Left lung (tissue), 10 donors: ENCODE results near the gene PIGH. TPM values are rescaled to one million over a fixed set of nuclear protein-coding genes. Genes with fewer than 3 reads are reported as not detected.

Source experiments
- ATAC-seq: fragments of 200-7000 bp; cut with Tn5 transposase; one replicate; pipeline ENCODE4 v1.9.1; 2020; ENCODE audit warnings: moderate library complexity
- DNase-seq, 4 donors: peaks; one replicate each; pipeline ENCODE4 v3.0.0-alpha.2; 2013 to 2020
- H3K27ac ChIP-seq, 2 donors: fragments of 200-600 bp; sonication (generic) in 1 of 2; one replicate each; pipeline versions ENCODE4 v1.5.0 to v1.8.0; 2020 to 2021
- H3K27me3 ChIP-seq, 2 donors: fragments of 200-600 bp; sonication (generic) in 1 of 2; one replicate each; pipeline versions ENCODE4 v1.5.0 to v1.8.0; 2020 to 2021
- H3K36me3 ChIP-seq, 2 donors: fragments of 200-600 bp; sonication (generic) in 1 of 2; one replicate each; pipeline versions ENCODE4 v1.5.0 to v1.8.0; 2020 to 2021
- H3K4me1 ChIP-seq, 2 donors: fragments of 200-600 bp; one replicate each; pipeline ENCODE4 v1.8.0; 2021
- H3K4me3 ChIP-seq, 2 donors: fragments of 200-600 bp; sonication (generic) in 1 of 2; one replicate each; pipeline versions ENCODE4 v1.5.0 to v1.8.0; 2020 to 2021; ENCODE audit warnings: mild to moderate bottlenecking in 1 of 2
- H3K9me3 ChIP-seq, 2 donors: fragments of 200-600 bp; sonication (generic) in 1 of 2; one replicate each; pipeline versions ENCODE4 v1.5.0 to v1.8.0; 2020 to 2021
- CTCF ChIP-seq, 2 donors: fragments of 200-600 bp; sonication (generic) in 1 of 2; IDR thresholded peaks; one replicate each; pipeline versions ENCODE4 v1.5.0 to v1.8.0; 2021; ENCODE audit warnings: antibody characterized with exemption in 2 of 2
- intact Hi-C, 2 donors: fragments of 100-400 bp; cut with DNase I; formaldehyde crosslinking; loops; one replicate each; pipeline versions ENCODE4 v1.11.2 to v1.14.2; 2022
- polyA plus RNA-seq, 6 donors: library from polyadenylated mRNA; unstranded; fragments of 120-200 nt; gene quantifications; one replicate each; pipeline ENCODE4 v1.2.1, GENCODE V29; 2013; ENCODE audit not compliant: insufficient read length in 6 of 6
- total RNA-seq, 2 donors: library from RNA; stranded (reverse); fragmentation: NEBNext Ultra II Directional; extraction: Animal tissue kit (Norgen Biotek cat#: 25700); gene quantifications; one replicate each; pipeline ENCODE4 v1.2.1, GENCODE V29; 2021
- donor health status: DM: no; HTN: yes; CAD: no.
- donor health status: DM: no; HTN: no; CAD: no.

PIGH gene
- total and polyA plus RNA-seq, 8 donors: 12.8 to 28.6 (median 23.1) TPM

DNA sequence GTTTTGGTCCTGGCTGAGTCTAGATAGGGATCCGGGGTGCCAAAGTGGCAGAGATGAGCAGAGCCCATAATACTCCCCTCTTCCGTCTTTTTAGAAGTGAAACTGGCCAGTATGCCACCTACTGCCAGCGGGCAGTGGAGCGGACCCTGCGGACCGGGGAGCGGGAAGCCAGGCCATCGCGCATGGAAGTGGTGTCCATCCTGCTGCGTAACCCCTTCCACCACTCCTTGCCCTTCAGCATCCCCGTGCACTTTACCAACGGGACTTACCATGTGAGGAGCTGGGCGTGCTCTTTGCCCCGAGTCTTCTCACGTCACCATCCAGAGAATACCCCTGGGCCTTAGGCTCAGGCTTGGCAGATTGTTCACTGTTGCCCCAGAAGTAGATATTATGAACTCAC, 21.0 kb downstream of the PIGH start:
- H3K36me3 ChIP-seq: no peaks in the 10 kb centered on the region
- H3K27me3 ChIP-seq: no peaks in the 10 kb centered on the region
- intact Hi-C loops: no loop called here
- no peaks in the 10 kb centered on the region for H3K9me3 ChIP-seq
- DNase-seq: no peak
- no peaks in the 10 kb centered on the region for H3K4me1 ChIP-seq
- ATAC-seq: no peak
- no peak overlapping the region for H3K27ac ChIP-seq
- H3K4me3 ChIP-seq: no peak overlapping the region
- TF ChIP-seq CTCF (IDR thresholded peaks at IDR 0.05): no peak

GRCh38 chr14:67577909-67578749, 21.9 kb downstream of the PIGH start:
- intact Hi-C loops: no loop called here
- no peaks in the 10 kb centered on the region for H3K36me3 ChIP-seq

DNA sequence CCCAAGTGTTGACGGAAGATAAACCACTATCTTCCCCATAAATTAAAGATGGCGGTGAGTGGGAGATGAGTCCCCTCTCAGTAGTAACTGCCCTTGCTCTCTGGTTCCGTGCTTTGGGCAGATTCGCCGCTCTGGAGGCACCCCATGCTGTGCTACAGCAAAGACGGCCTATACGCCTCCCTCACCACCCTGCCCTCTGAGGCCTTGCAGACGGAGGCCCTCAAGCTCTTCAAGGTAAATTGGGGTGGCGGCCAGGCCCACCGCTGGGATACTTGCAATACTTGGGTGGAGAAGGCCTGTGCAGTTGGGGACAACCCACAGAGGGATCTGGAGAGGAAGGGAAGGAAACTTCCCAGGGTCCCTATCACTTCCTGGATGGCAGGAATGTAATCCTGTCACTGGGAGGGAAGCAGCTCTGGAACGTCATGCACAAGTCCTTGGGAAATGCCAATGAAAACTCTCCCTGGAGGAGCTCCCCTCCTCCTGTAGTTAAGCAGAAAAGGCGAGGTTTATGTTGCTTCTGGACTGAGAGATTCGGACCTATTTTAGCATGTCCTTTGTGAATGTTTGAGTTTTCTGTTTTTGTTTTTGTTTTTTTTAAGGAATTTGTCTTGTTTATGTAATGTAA, 22.8 kb downstream of the PIGH start:
- no peaks in the 10 kb centered on the region for H3K27me3 ChIP-seq
- TF ChIP-seq CTCF (IDR thresholded peaks at IDR 0.05): no peak
- ATAC-seq (no peak), DNase-seq (no peak)
- no peaks in the 10 kb centered on the region for H3K9me3 ChIP-seq
- intact Hi-C loops: no loop called here
- no peak overlapping the region for H3K4me3 ChIP-seq
- H3K36me3 ChIP-seq: no peaks in the 10 kb centered on the region
- H3K4me1 ChIP-seq: no peaks in the 10 kb centered on the region
- no peak overlapping the region for H3K27ac ChIP-seq

More at GRCh38 chr14:67577909-67578749, 21.9 kb downstream of the PIGH start:
- Histone ChIP-seq H3K4me1 (no peaks in the 10 kb centered on the region), H3K9me3 (no peaks in the 10 kb centered on the region), H3K27me3 (no peaks in the 10 kb centered on the region), H3K27ac (no peak overlapping the region), H3K4me3 (no peak overlapping the region)
- TF ChIP-seq CTCF (IDR thresholded peaks at IDR 0.05): no peak
- ATAC-seq (no peak), DNase-seq (no peak)

GRCh38 chr14:67576216-67576955, 23.7 kb downstream of the PIGH start:
- Histone ChIP-seq H3K4me3 (no peak overlapping the region), H3K9me3 (no peaks in the 10 kb centered on the region), H3K27ac (no peak overlapping the region), H3K27me3 (no peaks in the 10 kb centered on the region), H3K4me1 (no peaks in the 10 kb centered on the region), H3K36me3 (no peaks in the 10 kb centered on the region)
- ATAC-seq (no peak), DNase-seq (no peak)
- intact Hi-C loops: no loop called here
- no peak for TF ChIP-seq CTCF (IDR thresholded peaks at IDR 0.05)

DNA sequence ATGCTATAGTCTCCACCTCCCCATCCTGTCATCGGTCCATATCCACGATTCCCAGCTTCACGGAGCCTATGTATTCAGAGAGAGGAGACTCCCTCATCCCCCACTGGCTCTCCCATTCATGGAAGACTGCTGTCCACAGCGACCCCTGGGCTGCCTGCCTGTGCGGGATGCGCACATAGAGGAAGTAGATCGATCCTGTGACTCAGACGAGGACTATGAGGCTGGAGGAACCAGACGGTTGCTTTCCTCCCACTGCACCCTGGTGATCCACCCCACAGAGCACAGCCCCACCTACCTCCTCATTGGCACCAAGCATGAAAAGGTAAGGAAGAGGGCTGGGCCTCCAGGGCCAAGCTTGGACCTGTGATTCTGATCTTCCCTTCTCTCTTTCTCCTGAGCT, 24.4 kb downstream of the PIGH start:
- DNase-seq (no peak), ATAC-seq (no peak)
- no peak for TF ChIP-seq CTCF (IDR thresholded peaks at IDR 0.05)
- Histone ChIP-seq H3K4me1 (no peaks in the 10 kb centered on the region), H3K9me3 (no peaks in the 10 kb centered on the region), H3K36me3 (no peaks in the 10 kb centered on the region), H3K4me3 (no peak overlapping the region), H3K27me3 (no peaks in the 10 kb centered on the region), H3K27ac (no peak overlapping the region)
- intact Hi-C loops: no loop called here
